ENCODE data around the gene GNG7. TPM values are rescaled to one million over a fixed set of nuclear protein-coding genes. Genes with fewer than 3 reads are reported as not detected.
"Not testable (repeated sequence)": the region's sequence is repeated elsewhere in the genome, so short reads cannot be mapped to it uniquely, and the experiment has no call there.

Gene GNG7
- total and polyA plus RNA-seq, 4 donors: 0.75 to 6.0 (median 2.1) TPM

GRCh38 chr19:2611483-2612464 is 90.7 kb downstream of the GNG7 start:
- Histone ChIP-seq H3K27me3 (ENCODE audit: control insufficient read depth in 1 of 2, insufficient read depth in 2 of 2, low read length in 1 of 2) (no peaks in the 10 kb centered on the region), H3K36me3 (ENCODE audit: control insufficient read depth in 1 of 2, insufficient read depth in 2 of 2, low read length in 1 of 2) (no peaks in the 10 kb centered on the region), H3K9me3 (ENCODE audit: control insufficient read depth, low read length) (no peaks in the 10 kb centered on the region), H3K4me3 (ENCODE audit: low read length in 2 of 2) (no peak overlapping the region), H3K27ac (ENCODE audit: low read depth in 1 of 2, low read length in 2 of 2) (no peak overlapping the region), H3K4me1 (ENCODE audit: control insufficient read depth in 1 of 2, insufficient read depth in 2 of 2, low read length in 2 of 2) (no peaks in the 10 kb centered on the region)
- intact Hi-C loops (cut with DNase I): loop anchor here (1.0 to 5.0 kb wide), 5 partner anchors 16 to 184 kb away; partner anchors contain the start of gene TIMM13 (in 1 of the 2)
- ATAC-seq (ENCODE audit: low FRiP score) (no peak), DNase-seq (peak; percentile 41 to 73)
- WGBS, 2 donors: 67 to 69% methylated on average over 34 of the region's 34 CpGs

- ATAC-seq (ENCODE audit: low FRiP score) (peak; percentile 94), DNase-seq (peak; percentile 96 to 99)
- no peaks in the 10 kb centered on the region for H3K9me3 ChIP-seq (ENCODE audit: control insufficient read depth, low read length)
- intact Hi-C loops (cut with DNase I): loop anchor here (1.0 to 5.0 kb wide), 5 partner anchors 16 to 184 kb away; partner anchors contain the start of gene TIMM13 (in 1 of the 2)
- 10 to 11% methylated on average over 43 to 46 of the region's 46 CpGs for WGBS, 2 donors
- H3K36me3 ChIP-seq (ENCODE audit: control insufficient read depth in 1 of 2, insufficient read depth in 2 of 2, low read length in 1 of 2): no peaks in the 10 kb centered on the region
- peak overlapping the region; percentile 23 to 94 for H3K27ac ChIP-seq (ENCODE audit: low read depth in 1 of 2, low read length in 2 of 2)
- peak overlapping the region in 1 of 2 donors; percentile 13 for H3K4me3 ChIP-seq (ENCODE audit: low read length in 2 of 2)
- H3K4me1 ChIP-seq (ENCODE audit: control insufficient read depth in 1 of 2, insufficient read depth in 2 of 2, low read length in 2 of 2): no peaks in the 10 kb centered on the region
- no peaks in the 10 kb centered on the region for H3K27me3 ChIP-seq (ENCODE audit: control insufficient read depth in 1 of 2, insufficient read depth in 2 of 2, low read length in 1 of 2)
These were observed 91.6 kb downstream of the GNG7 start for GRCh38 chr19:2610637-2611482.

- no peak overlapping the region for H3K27ac ChIP-seq (ENCODE audit: low read depth in 1 of 2, low read length in 2 of 2)
- ATAC-seq (ENCODE audit: low FRiP score): no peak
- no peaks in the 10 kb centered on the region for H3K36me3 ChIP-seq (ENCODE audit: control insufficient read depth in 1 of 2, insufficient read depth in 2 of 2, low read length in 1 of 2)
- H3K4me1 ChIP-seq (ENCODE audit: control insufficient read depth in 1 of 2, insufficient read depth in 2 of 2, low read length in 2 of 2): no peaks in the 10 kb centered on the region
- H3K4me3 ChIP-seq (ENCODE audit: low read length in 2 of 2): no peak overlapping the region
- no peaks in the 10 kb centered on the region for H3K9me3 ChIP-seq (ENCODE audit: control insufficient read depth, low read length)
- DNase-seq: peak in 1 of 2 donors; percentile 54
- 80% methylated on average over 20 of the region's 20 CpGs for WGBS, 2 donors
- intact Hi-C loops (cut with DNase I): loop anchor here (2.0 to 5.0 kb wide), 3 partner anchors 32 to 182 kb away; partner anchors contain the start of gene TIMM13 (in 1 of the 2)
- no peaks in the 10 kb centered on the region for H3K27me3 ChIP-seq (ENCODE audit: control insufficient read depth in 1 of 2, insufficient read depth in 2 of 2, low read length in 1 of 2)
These were observed 92.9 kb downstream of the GNG7 start for GRCh38 chr19:2609389-2610116.

- H3K27ac ChIP-seq (ENCODE audit: low read depth in 1 of 2, low read length in 2 of 2); ATAC-seq (ENCODE audit: low FRiP score); H3K27me3 ChIP-seq (ENCODE audit: control insufficient read depth in 1 of 2, insufficient read depth in 2 of 2, low read length in 1 of 2); H3K9me3 ChIP-seq (ENCODE audit: control insufficient read depth, low read length); H3K4me3 ChIP-seq (ENCODE audit: low read length in 2 of 2); H3K36me3 ChIP-seq (ENCODE audit: control insufficient read depth in 1 of 2, insufficient read depth in 2 of 2, low read length in 1 of 2); H3K4me1 ChIP-seq (ENCODE audit: control insufficient read depth in 1 of 2, insufficient read depth in 2 of 2, low read length in 2 of 2); intact Hi-C loops (cut with DNase I): not testable (repeated sequence)
- WGBS, 2 donors: 91 to 92% methylated on average over 7 of the region's 7 CpGs
- DNase-seq: peak in 1 of 2 donors; percentile 11
These were observed 93.5 kb downstream of the GNG7 start for GRCh38 chr19:2609034-2609388.

- WGBS, 2 donors: 91 to 94% methylated on average over 7 of the region's 7 CpGs
- no peak for ATAC-seq (ENCODE audit: low FRiP score)
These were observed 93.9 kb downstream of the GNG7 start for GRCh38 chr19:2608602-2608922.

GRCh38 chr19:2607712-2608601 is 94.5 kb downstream of the GNG7 start:
- H3K9me3 ChIP-seq (ENCODE audit: control insufficient read depth, low read length): no peaks in the 10 kb centered on the region
- intact Hi-C loops (cut with DNase I): no loop called here
- no peak overlapping the region for H3K4me3 ChIP-seq (ENCODE audit: low read length in 2 of 2)
- DNase-seq (peak in 1 of 2 donors; percentile 75), ATAC-seq (ENCODE audit: low FRiP score) (no peak)
- 79 to 81% methylated on average over 47 of the region's 47 CpGs for WGBS, 2 donors
- no peaks in the 10 kb centered on the region for H3K36me3 ChIP-seq (ENCODE audit: control insufficient read depth in 1 of 2, insufficient read depth in 2 of 2, low read length in 1 of 2)
- no peak overlapping the region for H3K27ac ChIP-seq (ENCODE audit: low read depth in 1 of 2, low read length in 2 of 2)
- no peaks in the 10 kb centered on the region for H3K4me1 ChIP-seq (ENCODE audit: control insufficient read depth in 1 of 2, insufficient read depth in 2 of 2, low read length in 2 of 2)
- H3K27me3 ChIP-seq (ENCODE audit: control insufficient read depth in 1 of 2, insufficient read depth in 2 of 2, low read length in 1 of 2): no peaks in the 10 kb centered on the region

More at GRCh38 chr19:2608602-2608922, 93.9 kb downstream of the GNG7 start:
- Histone ChIP-seq H3K36me3 (ENCODE audit: control insufficient read depth in 1 of 2, insufficient read depth in 2 of 2, low read length in 1 of 2) (no peaks in the 10 kb centered on the region), H3K27me3 (ENCODE audit: control insufficient read depth in 1 of 2, insufficient read depth in 2 of 2, low read length in 1 of 2) (no peaks in the 10 kb centered on the region), H3K27ac (ENCODE audit: low read depth in 1 of 2, low read length in 2 of 2) (no peak overlapping the region), H3K4me1 (ENCODE audit: control insufficient read depth in 1 of 2, insufficient read depth in 2 of 2, low read length in 2 of 2) (no peaks in the 10 kb centered on the region), H3K9me3 (ENCODE audit: control insufficient read depth, low read length) (no peaks in the 10 kb centered on the region), H3K4me3 (ENCODE audit: low read length in 2 of 2) (no peak overlapping the region)
- DNase-seq: no peak
- intact Hi-C loops (cut with DNase I): no loop called here

- H3K4me3 ChIP-seq (ENCODE audit: low read length in 2 of 2); H3K4me1 ChIP-seq (ENCODE audit: control insufficient read depth in 1 of 2, insufficient read depth in 2 of 2, low read length in 2 of 2); ATAC-seq (ENCODE audit: low FRiP score); H3K9me3 ChIP-seq (ENCODE audit: control insufficient read depth, low read length); H3K36me3 ChIP-seq (ENCODE audit: control insufficient read depth in 1 of 2, insufficient read depth in 2 of 2, low read length in 1 of 2); H3K27me3 ChIP-seq (ENCODE audit: control insufficient read depth in 1 of 2, insufficient read depth in 2 of 2, low read length in 1 of 2); intact Hi-C loops (cut with DNase I); H3K27ac ChIP-seq (ENCODE audit: low read depth in 1 of 2, low read length in 2 of 2): not testable (repeated sequence)
- 58 to 69% methylated on average over 9 of the region's 9 CpGs for WGBS, 2 donors
- peak in 1 of 2 donors; percentile 55 for DNase-seq
These were observed 95.7 kb downstream of the GNG7 start for GRCh38 chr19:2606774-2607173.

Data from aorta (tissue), 5 donors.